B cell (primary cell): ENCODE data around the gene WNT6. TPM values are rescaled to one million over a fixed set of nuclear protein-coding genes. Genes with fewer than 3 reads are reported as not detected.

Source experiments
- ATAC-seq: fragments of 200-7000 bp; cut with Tn5 transposase; one replicate; pipeline ENCODE4 v1.10.0; 2021; ENCODE audit warnings: low read depth, mild to moderate bottlenecking, moderate number of reproducible peaks, moderate library complexity
- CTCF ChIA-PET: fragments of 350-600 bp; sonication (Branson Sonifier 250); formaldehyde crosslinking; loops from one replicate; lab custom pipeline; 2021; ENCODE audit warnings: antibody characterized with exemption, inconsistent platforms; lab: Charles Lee
- POLR2A ChIA-PET: fragments of 350-600 bp; sonication (Branson Sonifier 250); formaldehyde crosslinking; loops from one replicate; lab custom pipeline; 2021; ENCODE audit warnings: antibody characterized with exemption; lab: Charles Lee
- DNase-seq: peaks from one replicate; pipeline ENCODE4 v3.0.0; 2013
- H2AFZ ChIP-seq: 2 replicates; pipeline ENCODE4 v1.6.1; 2012; ENCODE audit warnings: mild to moderate bottlenecking, low read depth, low read length; ENCODE audit not compliant: insufficient read depth, poor library complexity, severe bottlenecking
- H3K27ac ChIP-seq, 2 donors: 1 replicate in 1 of 2; 2 replicates in 1 of 2; pipeline ENCODE4 v1.5.1; 2012 to 2013; ENCODE audit warnings: low read length in 2 of 2, mild to moderate bottlenecking in 2 of 2, moderate library complexity in 1 of 2
- H3K27me3 ChIP-seq, 4 experiments: fragments of 200-600 bp in 1 of 4; sonication (generic) in 1 of 4; replicated peaks in 1 of 4; 1 replicate in 2 of 4; 2 replicates in 2 of 4; pipeline versions ENCODE4 v1.6.1 to v1.7.0; 2013 to 2016; ENCODE audit warnings: low read length in 3 of 4, mild to moderate bottlenecking in 2 of 4, mixed read lengths in 1 of 4, moderate library complexity in 1 of 4; ENCODE audit not compliant: insufficient read depth in 4 of 4, control insufficient read depth in 3 of 4; ENCODE audit errors: control extremely low read depth in 1 of 4
- H3K36me3 ChIP-seq, 2 experiments: replicated peaks in 1 of 2; 1 replicate in 1 of 2; 2 replicates in 1 of 2; pipeline versions ENCODE4 v1.6.1 to v1.7.1; 2013; ENCODE audit warnings: low read length in 1 of 2; ENCODE audit not compliant: insufficient read depth in 2 of 2, control insufficient read depth in 1 of 2; ENCODE audit errors: control extremely low read depth in 1 of 2, extremely low read depth in 1 of 2
- H3K4me1 ChIP-seq, 2 donors: fragments of 200-600 bp in 1 of 2; sonication (generic) in 1 of 2; 1 replicate in 1 of 2; 2 replicates in 1 of 2; pipeline versions ENCODE4 v1.5.1 to v1.6.1; 2013 to 2017; ENCODE audit warnings: low read length in 2 of 2; ENCODE audit not compliant: control insufficient read depth in 2 of 2, insufficient read depth in 2 of 2
- H3K4me2 ChIP-seq: replicated peaks from 2 replicates; pipeline ENCODE3; 2012; ENCODE audit warnings: mild to moderate bottlenecking, low read depth, low read length; ENCODE audit not compliant: poor library complexity, severe bottlenecking
- H3K4me3 ChIP-seq, 5 experiments: fragments of 200-600 bp in 1 of 5; sonication (generic) in 1 of 5; 1 replicate in 3 of 5; 2 replicates in 2 of 5; pipeline versions ENCODE4 v1.5.1 to v1.7.0; 2011 to 2016; ENCODE audit warnings: low read length in 4 of 5, mild to moderate bottlenecking in 4 of 5, low read depth in 2 of 5, control low read depth in 1 of 5, moderate library complexity in 1 of 5; ENCODE audit not compliant: insufficient read depth in 1 of 5; ENCODE audit errors: control extremely low read depth in 1 of 5, extremely low read depth in 1 of 5
- H3K79me2 ChIP-seq: fragments of 200-600 bp; sonication (generic); one replicate; pipeline ENCODE4 v1.6.0; 2016; ENCODE audit warnings: low read length; ENCODE audit not compliant: control insufficient read depth, insufficient read depth
- H3K9ac ChIP-seq: fragments of 200-600 bp; sonication (generic); 2 replicates; pipeline ENCODE4 v1.6.1; 2017; ENCODE audit warnings: mild to moderate bottlenecking, low read length, moderate library complexity
- H3K9me3 ChIP-seq, 3 donors: one replicate each; pipeline versions ENCODE4 v1.6.1 to v1.7.1; 2013; ENCODE audit warnings: low read length in 2 of 3; ENCODE audit not compliant: control insufficient read depth in 2 of 3, insufficient read depth in 1 of 3; ENCODE audit errors: control extremely low read depth in 1 of 3
- H4K20me1 ChIP-seq: 2 replicates; pipeline ENCODE4 v1.6.0; 2012; ENCODE audit warnings: mild to moderate bottlenecking, low read length; ENCODE audit not compliant: insufficient read depth, control insufficient read depth, poor library complexity, severe bottlenecking
- H3K27ac Mint-ChIP-seq: one replicate; pipeline ENCODE4 v1.8.0; 2021; ENCODE audit warnings: mixed read lengths
- H3K27me3 Mint-ChIP-seq: one replicate; pipeline ENCODE4 v1.8.0; 2021; ENCODE audit warnings: mixed read lengths
- H3K4me1 Mint-ChIP-seq: one replicate; pipeline ENCODE4 v1.8.0; 2021; ENCODE audit warnings: mixed read lengths
- H3K4me3 Mint-ChIP-seq: one replicate; pipeline ENCODE4 v1.8.0; 2021; ENCODE audit warnings: mixed read lengths
- H3K9me3 Mint-ChIP-seq: one replicate; pipeline ENCODE4 v1.8.0; 2022; ENCODE audit warnings: mixed read lengths; ENCODE audit not compliant: insufficient read depth
- CTCF ChIP-seq: fragments of 200-600 bp; IDR thresholded peaks from one replicate; pipeline ENCODE4 v1.8.0; 2022; ENCODE audit warnings: antibody characterized with exemption, mild to moderate bottlenecking
- EZH2 ChIP-seq: IDR thresholded peaks from 2 replicates; pipeline ENCODE4 v1.6.1; 2012; ENCODE audit warnings: borderline replicate concordance, low read depth, mild to moderate bottlenecking, moderate library complexity, low read length; ENCODE audit not compliant: insufficient read depth, poor library complexity, severe bottlenecking
- WGBS: methylation state at CpG from one replicate; pipeline ENCODE4 v1.1.5; 2013; ENCODE audit warnings: missing lambda C conversion rate; ENCODE audit not compliant: insufficient coverage; 5-methylcytosine and 5-hydroxymethylcytosine counted together
- intact Hi-C: fragments of 100-400 bp; cut with micrococcal nuclease; formaldehyde crosslinking; loops from one replicate; pipeline ENCODE4 v1.10.0; 2022
- polyA plus RNA-seq: library from polyadenylated mRNA; depleted of rRNA; stranded (reverse); fragments of >200 nt; gene quantifications from 2 replicates; pipeline ENCODE4 v1.2.3, GENCODE V29; 2012
- total RNA-seq, 2 donors: library from RNA; stranded (reverse); fragments of 120-200 nt in 1 of 2; gene quantifications; 1 replicate in 1 of 2; 2 replicates in 1 of 2; pipeline versions ENCODE4 v1.2.3 to v1.2.4, GENCODE V29; 2013 to 2022

Gene WNT6
- total and polyA plus RNA-seq, 2 donors (not counting 1 experiment from before 2014, with no cell fraction given): 0.84 to 2.0 TPM

- DNase-seq: no peak
- Histone ChIP-seq H3K9me3 (no peaks in the 10 kb centered on the region), H3K27me3 (peaks cover 0 to 28% (median 8%) of the 10 kb centered on the region in 4 experiments), H2AFZ (no peak overlapping the region), H3K4me1 (no peaks in the 10 kb centered on the region), H3K79me2 (no peaks in the 10 kb centered on the region), H3K27ac (no peak overlapping the region), H3K9ac (no peak overlapping the region), H4K20me1 (no peaks in the 10 kb centered on the region), H3K4me2 (no peak overlapping the region), H3K36me3 (no peaks in the 10 kb centered on the region), H3K4me3 (no peak overlapping the region)
- intact Hi-C loops: no loop called here
- Mint-ChIP-seq H3K27me3 (peaks cover 47% of the 10 kb centered on the region), H3K9me3 (peaks cover under 1% of the 10 kb centered on the region), H3K4me1 (no peaks in the 10 kb centered on the region), H3K4me3 (no peak overlapping the region), H3K27ac (no peak overlapping the region)
- CTCF ChIA-PET: no interaction called here
- POLR2A ChIA-PET: no interaction called here
- TF ChIP-seq EZH2 (no peak), CTCF (no peak)
- 83% methylated on average over 3 of the region's 3 CpGs for WGBS
- ATAC-seq: no peak
Observed at GRCh38 chr2:218832081-218832480, 27.5 kb upstream of the WNT6 start.

- ATAC-seq: no peak
- TF ChIP-seq CTCF: no peak
- no peak for TF ChIP-seq EZH2
- Histone ChIP-seq H3K79me2 (no peaks in the 10 kb centered on the region), H3K4me3 (no peak overlapping the region), H3K9me3 (peaks cover 0 to 4% (median 0%) of the 10 kb centered on the region in 3 donors), H2AFZ (no peak overlapping the region), H3K27me3 (peaks cover 0 to 28% (median 8%) of the 10 kb centered on the region in 4 experiments), H3K36me3 (no peaks in the 10 kb centered on the region), H3K4me2 (no peak overlapping the region), H4K20me1 (no peaks in the 10 kb centered on the region), H3K4me1 (no peaks in the 10 kb centered on the region), H3K27ac (no peak overlapping the region), H3K9ac (no peak overlapping the region)
- intact Hi-C loops: no loop called here
- DNase-seq: no peak
- Mint-ChIP-seq H3K27ac (no peak overlapping the region), H3K9me3 (peaks cover 3% of the 10 kb centered on the region), H3K27me3 (peaks cover 49% of the 10 kb centered on the region), H3K4me3 (no peak overlapping the region), H3K4me1 (no peaks in the 10 kb centered on the region)
- WGBS: 100% methylated on average over 3 of the region's 3 CpGs
- ChIA-PET POLR2A (no interaction called here), CTCF (no interaction called here)
Observed at GRCh38 chr2:218832520-218832919, 27.1 kb upstream of the WNT6 start.
